ENCODE measurements around the gene NFE2.
A peak's percentile ranks its signal among the peaks of the same experiment; 100 is the strongest.

The NFE2 gene

DNA sequence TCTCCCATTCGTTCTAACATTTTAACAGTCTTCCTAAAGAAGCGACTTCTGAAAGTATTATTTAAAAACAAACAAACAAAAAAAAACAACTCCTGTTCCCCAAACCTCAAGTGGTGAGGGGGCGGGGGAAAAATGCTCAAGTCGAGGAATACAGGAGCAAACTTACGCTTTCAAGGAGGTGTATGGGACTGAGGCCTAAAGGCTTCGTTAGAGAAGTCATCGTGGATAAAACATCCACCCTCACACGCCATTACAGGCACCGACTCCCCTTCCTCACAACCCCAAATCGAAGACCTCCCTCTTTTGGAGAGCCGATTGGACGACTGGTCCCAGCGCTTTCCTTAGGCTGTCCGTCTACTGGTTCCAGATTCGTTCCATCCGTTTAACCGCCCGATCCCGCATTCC is 21.6 kb downstream of the NFE2 start (continued):
- no peak for TF ChIP-seq ZNF521 (tag by site-specific recombination; IDR thresholded peaks at IDR 0.05)
- no peak for TF ChIP-seq ZNF768 (tag by site-specific recombination; IDR thresholded peaks at IDR 0.05)
- no peak for TF ChIP-seq ZNF654 (tag by site-specific recombination; IDR thresholded peaks at IDR 0.05; ENCODE audit: low read depth)
- TF ChIP-seq ZNF341 (tag by site-specific recombination; IDR thresholded peaks at IDR 0.05; ENCODE audit: low read depth): no peak; the same call in 1 of the 2 replicates
- no peak for TF ChIP-seq KLF9 (tag by site-specific recombination; IDR thresholded peaks at IDR 0.05; ENCODE audit: low read depth)
- no peak for TF ChIP-seq ZNF211 (tag by site-specific recombination; IDR thresholded peaks at IDR 0.05; ENCODE audit: low read depth)
- TF ChIP-seq, protein P1, sequence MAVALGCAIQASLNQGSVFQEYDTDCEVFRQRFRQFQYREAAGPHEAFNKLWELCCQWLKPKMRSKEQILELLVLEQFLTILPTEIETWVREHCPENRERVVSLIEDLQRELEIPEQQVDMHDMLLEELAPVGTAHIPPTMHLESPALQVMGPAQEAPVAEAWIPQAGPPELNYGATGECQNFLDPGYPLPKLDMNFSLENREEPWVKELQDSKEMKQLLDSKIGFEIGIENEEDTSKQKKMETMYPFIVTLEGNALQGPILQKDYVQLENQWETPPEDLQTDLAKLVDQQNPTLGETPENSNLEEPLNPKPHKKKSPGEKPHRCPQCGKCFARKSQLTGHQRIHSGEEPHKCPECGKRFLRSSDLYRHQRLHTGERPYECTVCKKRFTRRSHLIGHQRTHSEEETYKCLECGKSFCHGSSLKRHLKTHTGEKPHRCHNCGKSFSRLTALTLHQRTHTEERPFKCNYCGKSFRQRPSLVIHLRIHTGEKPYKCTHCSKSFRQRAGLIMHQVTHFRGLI (tag by site-specific recombination; IDR thresholded peaks at IDR 0.05): no peak
- TF ChIP-seq ZFP69B (tag by site-specific recombination; IDR thresholded peaks at IDR 0.05): no peak
- TF ChIP-seq ZNF10 (tag by site-specific recombination; IDR thresholded peaks at IDR 0.05): no peak
- TF ChIP-seq ZFP3 (tag by site-specific recombination; IDR thresholded peaks at IDR 0.05; ENCODE audit: low read depth): no peak
- TF ChIP-seq ZBTB48 (tag by site-specific recombination; IDR thresholded peaks at IDR 0.05): no peak
- no peak for TF ChIP-seq ZNF112 (tag by site-specific recombination; IDR thresholded peaks at IDR 0.05)
- no peak for TF ChIP-seq ZNF610 (tag by site-specific recombination; IDR thresholded peaks at IDR 0.05; ENCODE audit: borderline replicate concordance)
- TF ChIP-seq ZNF701 (tag by site-specific recombination; IDR thresholded peaks at IDR 0.05): no peak
- TF ChIP-seq, protein P2, sequence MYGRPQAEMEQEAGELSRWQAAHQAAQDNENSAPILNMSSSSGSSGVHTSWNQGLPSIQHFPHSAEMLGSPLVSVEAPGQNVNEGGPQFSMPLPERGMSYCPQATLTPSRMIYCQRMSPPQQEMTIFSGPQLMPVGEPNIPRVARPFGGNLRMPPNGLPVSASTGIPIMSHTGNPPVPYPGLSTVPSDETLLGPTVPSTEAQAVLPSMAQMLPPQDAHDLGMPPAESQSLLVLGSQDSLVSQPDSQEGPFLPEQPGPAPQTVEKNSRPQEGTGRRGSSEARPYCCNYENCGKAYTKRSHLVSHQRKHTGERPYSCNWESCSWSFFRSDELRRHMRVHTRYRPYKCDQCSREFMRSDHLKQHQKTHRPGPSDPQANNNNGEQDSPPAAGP (tag by site-specific recombination; IDR thresholded peaks at IDR 0.05): no peak
- TF ChIP-seq ZNF623 (tag by site-specific recombination; IDR thresholded peaks at IDR 0.05): peak; percentile 7; the same call in 1 of the 2 replicates
- no peak for TF ChIP-seq ZNF664 (tag by site-specific recombination; IDR thresholded peaks at IDR 0.05)
- TF ChIP-seq, protein P3, sequence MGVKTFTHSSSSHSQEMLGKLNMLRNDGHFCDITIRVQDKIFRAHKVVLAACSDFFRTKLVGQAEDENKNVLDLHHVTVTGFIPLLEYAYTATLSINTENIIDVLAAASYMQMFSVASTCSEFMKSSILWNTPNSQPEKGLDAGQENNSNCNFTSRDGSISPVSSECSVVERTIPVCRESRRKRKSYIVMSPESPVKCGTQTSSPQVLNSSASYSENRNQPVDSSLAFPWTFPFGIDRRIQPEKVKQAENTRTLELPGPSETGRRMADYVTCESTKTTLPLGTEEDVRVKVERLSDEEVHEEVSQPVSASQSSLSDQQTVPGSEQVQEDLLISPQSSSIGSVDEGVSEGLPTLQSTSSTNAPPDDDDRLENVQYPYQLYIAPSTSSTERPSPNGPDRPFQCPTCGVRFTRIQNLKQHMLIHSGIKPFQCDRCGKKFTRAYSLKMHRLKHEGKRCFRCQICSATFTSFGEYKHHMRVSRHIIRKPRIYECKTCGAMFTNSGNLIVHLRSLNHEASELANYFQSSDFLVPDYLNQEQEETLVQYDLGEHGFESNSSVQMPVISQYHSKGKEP (tag by site-specific recombination; IDR thresholded peaks at IDR 0.05): no peak
- no peak for TF ChIP-seq ZNF292 (tag by site-specific recombination; IDR thresholded peaks at IDR 0.05; ENCODE audit: borderline replicate concordance, low read depth)
- no peak for TF ChIP-seq GLIS2 (tag by site-specific recombination; IDR thresholded peaks at IDR 0.05)
- no peak for TF ChIP-seq ZNF830 (tag by site-specific recombination; IDR thresholded peaks at IDR 0.05; ENCODE audit: low read depth)
- TF ChIP-seq, protein P4, sequence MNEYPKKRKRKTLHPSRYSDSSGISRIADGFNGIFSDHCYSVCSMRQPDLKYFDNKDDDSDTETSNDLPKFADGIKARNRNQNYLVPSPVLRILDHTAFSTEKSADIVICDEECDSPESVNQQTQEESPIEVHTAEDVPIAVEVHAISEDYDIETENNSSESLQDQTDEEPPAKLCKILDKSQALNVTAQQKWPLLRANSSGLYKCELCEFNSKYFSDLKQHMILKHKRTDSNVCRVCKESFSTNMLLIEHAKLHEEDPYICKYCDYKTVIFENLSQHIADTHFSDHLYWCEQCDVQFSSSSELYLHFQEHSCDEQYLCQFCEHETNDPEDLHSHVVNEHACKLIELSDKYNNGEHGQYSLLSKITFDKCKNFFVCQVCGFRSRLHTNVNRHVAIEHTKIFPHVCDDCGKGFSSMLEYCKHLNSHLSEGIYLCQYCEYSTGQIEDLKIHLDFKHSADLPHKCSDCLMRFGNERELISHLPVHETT (tag by site-specific recombination; IDR thresholded peaks at IDR 0.05): peak; percentile 31; the same call in 1 of the 2 replicates
- TF ChIP-seq ZNF658 (tag by site-specific recombination; IDR thresholded peaks at IDR 0.05): no peak
- no peak for TF ChIP-seq ZNF175 (tag by site-specific recombination; IDR thresholded peaks at IDR 0.05)
- TF ChIP-seq, protein P5, sequence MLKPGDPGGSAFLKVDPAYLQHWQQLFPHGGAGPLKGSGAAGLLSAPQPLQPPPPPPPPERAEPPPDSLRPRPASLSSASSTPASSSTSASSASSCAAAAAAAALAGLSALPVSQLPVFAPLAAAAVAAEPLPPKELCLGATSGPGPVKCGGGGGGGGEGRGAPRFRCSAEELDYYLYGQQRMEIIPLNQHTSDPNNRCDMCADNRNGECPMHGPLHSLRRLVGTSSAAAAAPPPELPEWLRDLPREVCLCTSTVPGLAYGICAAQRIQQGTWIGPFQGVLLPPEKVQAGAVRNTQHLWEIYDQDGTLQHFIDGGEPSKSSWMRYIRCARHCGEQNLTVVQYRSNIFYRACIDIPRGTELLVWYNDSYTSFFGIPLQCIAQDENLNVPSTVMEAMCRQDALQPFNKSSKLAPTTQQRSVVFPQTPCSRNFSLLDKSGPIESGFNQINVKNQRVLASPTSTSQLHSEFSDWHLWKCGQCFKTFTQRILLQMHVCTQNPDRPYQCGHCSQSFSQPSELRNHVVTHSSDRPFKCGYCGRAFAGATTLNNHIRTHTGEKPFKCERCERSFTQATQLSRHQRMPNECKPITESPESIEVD (tag by site-specific recombination; IDR thresholded peaks at IDR 0.05): no peak
- TF ChIP-seq ZNF140 (tag by site-specific recombination; IDR thresholded peaks at IDR 0.05): no peak
- TF ChIP-seq, protein P6, sequence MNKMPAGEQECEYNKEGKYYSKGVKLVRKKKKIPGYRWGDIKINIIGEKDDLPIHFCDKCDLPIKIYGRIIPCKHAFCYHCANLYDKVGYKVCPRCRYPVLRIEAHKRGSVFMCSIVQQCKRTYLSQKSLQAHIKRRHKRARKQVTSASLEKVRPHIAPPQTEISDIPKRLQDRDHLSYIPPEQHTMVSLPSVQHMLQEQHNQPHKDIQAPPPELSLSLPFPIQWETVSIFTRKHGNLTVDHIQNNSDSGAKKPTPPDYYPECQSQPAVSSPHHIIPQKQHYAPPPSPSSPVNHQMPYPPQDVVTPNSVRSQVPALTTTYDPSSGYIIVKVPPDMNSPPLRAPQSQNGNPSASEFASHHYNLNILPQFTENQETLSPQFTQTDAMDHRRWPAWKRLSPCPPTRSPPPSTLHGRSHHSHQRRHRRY (tag by site-specific recombination; IDR thresholded peaks at IDR 0.05): 0 out of 2 replicates have a peak, but pooled peaks have one; percentile 22
- TF ChIP-seq, protein P7, sequence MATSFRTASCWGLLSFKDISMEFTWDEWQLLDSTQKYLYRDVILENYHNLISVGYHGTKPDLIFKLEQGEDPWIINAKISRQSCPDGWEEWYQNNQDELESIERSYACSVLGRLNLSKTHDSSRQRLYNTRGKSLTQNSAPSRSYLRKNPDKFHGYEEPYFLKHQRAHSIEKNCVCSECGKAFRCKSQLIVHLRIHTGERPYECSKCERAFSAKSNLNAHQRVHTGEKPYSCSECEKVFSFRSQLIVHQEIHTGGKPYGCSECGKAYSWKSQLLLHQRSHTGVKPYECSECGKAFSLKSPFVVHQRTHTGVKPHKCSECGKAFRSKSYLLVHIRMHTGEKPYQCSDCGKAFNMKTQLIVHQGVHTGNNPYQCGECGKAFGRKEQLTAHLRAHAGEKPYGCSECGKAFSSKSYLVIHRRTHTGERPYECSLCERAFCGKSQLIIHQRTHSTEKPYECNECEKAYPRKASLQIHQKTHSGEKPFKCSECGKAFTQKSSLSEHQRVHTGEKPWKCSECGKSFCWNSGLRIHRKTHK (tag by site-specific recombination; IDR thresholded peaks at IDR 0.05): no peak
- TF ChIP-seq, protein P8, sequence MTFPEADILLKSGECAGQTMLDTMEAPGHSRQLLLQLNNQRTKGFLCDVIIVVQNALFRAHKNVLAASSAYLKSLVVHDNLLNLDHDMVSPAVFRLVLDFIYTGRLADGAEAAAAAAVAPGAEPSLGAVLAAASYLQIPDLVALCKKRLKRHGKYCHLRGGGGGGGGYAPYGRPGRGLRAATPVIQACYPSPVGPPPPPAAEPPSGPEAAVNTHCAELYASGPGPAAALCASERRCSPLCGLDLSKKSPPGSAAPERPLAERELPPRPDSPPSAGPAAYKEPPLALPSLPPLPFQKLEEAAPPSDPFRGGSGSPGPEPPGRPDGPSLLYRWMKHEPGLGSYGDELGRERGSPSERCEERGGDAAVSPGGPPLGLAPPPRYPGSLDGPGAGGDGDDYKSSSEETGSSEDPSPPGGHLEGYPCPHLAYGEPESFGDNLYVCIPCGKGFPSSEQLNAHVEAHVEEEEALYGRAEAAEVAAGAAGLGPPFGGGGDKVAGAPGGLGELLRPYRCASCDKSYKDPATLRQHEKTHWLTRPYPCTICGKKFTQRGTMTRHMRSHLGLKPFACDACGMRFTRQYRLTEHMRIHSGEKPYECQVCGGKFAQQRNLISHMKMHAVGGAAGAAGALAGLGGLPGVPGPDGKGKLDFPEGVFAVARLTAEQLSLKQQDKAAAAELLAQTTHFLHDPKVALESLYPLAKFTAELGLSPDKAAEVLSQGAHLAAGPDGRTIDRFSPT (tag by site-specific recombination; IDR thresholded peaks at IDR 0.05): no peak

All from HEK293 (cell line).